ENCODE results near the gene ZNF485.

GRCh38 chr10:43622038-43622437 lies 15.8 kb downstream of the ZNF485 start:
- TF ChIP-seq, protein P1, sequence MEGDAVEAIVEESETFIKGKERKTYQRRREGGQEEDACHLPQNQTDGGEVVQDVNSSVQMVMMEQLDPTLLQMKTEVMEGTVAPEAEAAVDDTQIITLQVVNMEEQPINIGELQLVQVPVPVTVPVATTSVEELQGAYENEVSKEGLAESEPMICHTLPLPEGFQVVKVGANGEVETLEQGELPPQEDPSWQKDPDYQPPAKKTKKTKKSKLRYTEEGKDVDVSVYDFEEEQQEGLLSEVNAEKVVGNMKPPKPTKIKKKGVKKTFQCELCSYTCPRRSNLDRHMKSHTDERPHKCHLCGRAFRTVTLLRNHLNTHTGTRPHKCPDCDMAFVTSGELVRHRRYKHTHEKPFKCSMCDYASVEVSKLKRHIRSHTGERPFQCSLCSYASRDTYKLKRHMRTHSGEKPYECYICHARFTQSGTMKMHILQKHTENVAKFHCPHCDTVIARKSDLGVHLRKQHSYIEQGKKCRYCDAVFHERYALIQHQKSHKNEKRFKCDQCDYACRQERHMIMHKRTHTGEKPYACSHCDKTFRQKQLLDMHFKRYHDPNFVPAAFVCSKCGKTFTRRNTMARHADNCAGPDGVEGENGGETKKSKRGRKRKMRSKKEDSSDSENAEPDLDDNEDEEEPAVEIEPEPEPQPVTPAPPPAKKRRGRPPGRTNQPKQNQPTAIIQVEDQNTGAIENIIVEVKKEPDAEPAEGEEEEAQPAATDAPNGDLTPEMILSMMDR (IDR thresholded peaks at IDR 0.05), result no peak
- no peak for TF ChIP-seq POLR2A (IDR thresholded peaks at IDR 0.05)
